Neural crest cell (in vitro differentiated cells): ENCODE results near the gene PCDH9. TPM values are rescaled to one million over a fixed set of nuclear protein-coding genes. Genes with fewer than 3 reads are reported as not detected.

Experiments used
- DNase-seq: peaks from one replicate; pipeline ENCODE4 v3.0.0; 2021; ENCODE audit warnings: low read depth, mixed read lengths, low spot score
- H3K27ac Mint-ChIP-seq: one replicate; pipeline ENCODE4 v1.8.0; 2021; ENCODE audit warnings: mild to moderate bottlenecking, mixed read lengths; ENCODE audit not compliant: unreplicated experiment
- H3K27me3 Mint-ChIP-seq: 2 replicates; pipeline ENCODE4 v1.8.0; 2021; ENCODE audit warnings: low read depth, mild to moderate bottlenecking, mixed read lengths
- H3K36me3 Mint-ChIP-seq: 2 replicates; pipeline ENCODE4 v1.8.0; 2021; ENCODE audit warnings: low read depth, mild to moderate bottlenecking, mixed read lengths
- H3K4me1 Mint-ChIP-seq: 2 replicates; pipeline ENCODE4 v1.8.0; 2021; ENCODE audit warnings: mixed read lengths
- H3K4me3 Mint-ChIP-seq: one replicate; pipeline ENCODE4 v1.8.0; 2021; ENCODE audit warnings: mild to moderate bottlenecking, mixed read lengths
- H3K9me3 Mint-ChIP-seq: 2 replicates; pipeline ENCODE4 v1.8.0; 2021; ENCODE audit warnings: mixed read lengths
- total RNA-seq: library from RNA; stranded (reverse); gene quantifications from 2 replicates; pipeline ENCODE4 v1.2.1, GENCODE V29; 2021
- TF ChIP-seq, protein P1 (sequence below): fragments of 200-600 bp; sonication (generic); conservative IDR thresholded peaks from 2 replicates; pipeline ENCODE4 v1.5.0; 2021; ENCODE audit warnings: antibody characterized with exemption, mild to moderate bottlenecking

Gene PCDH9
- total RNA-seq, 1 donor from 2014 or later = 6.3 TPM

- Mint-ChIP-seq H3K36me3 (no peaks in the 10 kb centered on the region), H3K4me3 (no peak overlapping the region), H3K27ac (no peak overlapping the region), H3K9me3 (no peaks in the 10 kb centered on the region), H3K4me1 (peaks cover 21% of the 10 kb centered on the region), H3K27me3 (no peaks in the 10 kb centered on the region)
- DNase-seq = no peak
- TF ChIP-seq, protein P1, sequence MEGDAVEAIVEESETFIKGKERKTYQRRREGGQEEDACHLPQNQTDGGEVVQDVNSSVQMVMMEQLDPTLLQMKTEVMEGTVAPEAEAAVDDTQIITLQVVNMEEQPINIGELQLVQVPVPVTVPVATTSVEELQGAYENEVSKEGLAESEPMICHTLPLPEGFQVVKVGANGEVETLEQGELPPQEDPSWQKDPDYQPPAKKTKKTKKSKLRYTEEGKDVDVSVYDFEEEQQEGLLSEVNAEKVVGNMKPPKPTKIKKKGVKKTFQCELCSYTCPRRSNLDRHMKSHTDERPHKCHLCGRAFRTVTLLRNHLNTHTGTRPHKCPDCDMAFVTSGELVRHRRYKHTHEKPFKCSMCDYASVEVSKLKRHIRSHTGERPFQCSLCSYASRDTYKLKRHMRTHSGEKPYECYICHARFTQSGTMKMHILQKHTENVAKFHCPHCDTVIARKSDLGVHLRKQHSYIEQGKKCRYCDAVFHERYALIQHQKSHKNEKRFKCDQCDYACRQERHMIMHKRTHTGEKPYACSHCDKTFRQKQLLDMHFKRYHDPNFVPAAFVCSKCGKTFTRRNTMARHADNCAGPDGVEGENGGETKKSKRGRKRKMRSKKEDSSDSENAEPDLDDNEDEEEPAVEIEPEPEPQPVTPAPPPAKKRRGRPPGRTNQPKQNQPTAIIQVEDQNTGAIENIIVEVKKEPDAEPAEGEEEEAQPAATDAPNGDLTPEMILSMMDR = no peak
Observed at GRCh38 chr13:67087527-67087926, 142.6 kb downstream of the PCDH9 start.

- H3K27ac Mint-ChIP-seq = no peak overlapping the region
- DNase-seq = no peak
- H3K36me3 Mint-ChIP-seq = no peaks in the 10 kb centered on the region
- no peaks in the 10 kb centered on the region for H3K9me3 Mint-ChIP-seq
- H3K4me1 Mint-ChIP-seq = peaks cover 27% of the 10 kb centered on the region
- H3K4me3 Mint-ChIP-seq = no peak overlapping the region
- TF ChIP-seq, protein P1 = no peak
- H3K27me3 Mint-ChIP-seq = no peaks in the 10 kb centered on the region
Observed at GRCh38 chr13:67086260-67086659, 143.9 kb downstream of the PCDH9 start.

GRCh38 chr13:67084066-67084465, 146.1 kb downstream of the PCDH9 start:
- no peaks in the 10 kb centered on the region for H3K27me3 Mint-ChIP-seq
- peaks cover 27% of the 10 kb centered on the region for H3K4me1 Mint-ChIP-seq
- H3K4me3 Mint-ChIP-seq = no peak overlapping the region
- no peak overlapping the region for H3K27ac Mint-ChIP-seq
- H3K9me3 Mint-ChIP-seq = no peaks in the 10 kb centered on the region
- no peaks in the 10 kb centered on the region for H3K36me3 Mint-ChIP-seq
- TF ChIP-seq, protein P1 = no peak
- DNase-seq = no peak

DNA sequence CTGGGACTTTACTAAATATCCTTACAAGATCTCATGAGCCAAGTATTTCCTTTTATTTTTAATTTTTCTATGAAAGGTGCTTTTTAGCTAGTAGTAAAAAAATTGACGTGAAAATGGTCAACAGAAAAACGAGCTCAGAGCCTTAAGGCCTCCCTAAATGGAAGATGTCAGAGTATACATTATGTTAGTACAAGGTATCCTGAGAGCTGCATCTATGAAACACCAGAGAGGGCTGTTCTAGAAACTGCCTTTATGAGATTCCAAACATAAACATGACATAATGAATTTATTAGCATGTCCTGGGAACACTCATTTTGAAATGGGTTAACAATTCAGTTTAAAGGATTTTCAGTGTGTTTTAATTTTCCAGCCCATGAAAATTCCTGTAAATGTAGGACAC, 146.6 kb downstream of the PCDH9 start:
- Mint-ChIP-seq H3K9me3 (no peaks in the 10 kb centered on the region), H3K4me1 (peaks cover 27% of the 10 kb centered on the region), H3K27me3 (no peaks in the 10 kb centered on the region), H3K36me3 (no peaks in the 10 kb centered on the region), H3K4me3 (no peak overlapping the region), H3K27ac (no peak overlapping the region)
- no peak for DNase-seq
- TF ChIP-seq, protein P1 = no peak

- no peaks in the 10 kb centered on the region for H3K27me3 Mint-ChIP-seq
- TF ChIP-seq, protein P1 = no peak
- no peak for DNase-seq
- H3K9me3 Mint-ChIP-seq = no peaks in the 10 kb centered on the region
- H3K4me1 Mint-ChIP-seq = peaks cover 22% of the 10 kb centered on the region
- H3K27ac Mint-ChIP-seq = no peak overlapping the region
- H3K36me3 Mint-ChIP-seq = no peaks in the 10 kb centered on the region
- H3K4me3 Mint-ChIP-seq = no peak overlapping the region
Observed at GRCh38 chr13:67080351-67080750, 149.8 kb downstream of the PCDH9 start.

DNA sequence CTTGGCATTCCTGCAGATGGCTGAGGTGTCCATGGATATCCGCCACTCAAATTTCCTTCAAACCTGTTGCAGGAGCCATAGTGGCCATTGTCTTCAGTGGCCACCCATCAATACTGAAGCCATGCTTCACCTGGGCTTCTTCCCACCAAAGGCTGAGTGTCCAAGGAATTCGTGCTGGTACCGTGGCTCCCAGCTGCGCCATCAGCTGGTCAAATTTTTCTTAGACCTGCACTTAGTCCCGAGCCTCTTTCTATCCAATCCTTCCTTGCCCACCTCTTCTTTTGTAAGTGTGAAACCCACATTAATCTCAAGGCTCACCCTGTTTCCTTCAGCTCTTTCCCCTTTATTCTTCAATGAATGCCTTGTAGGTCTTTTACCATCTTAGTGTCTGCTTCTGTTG, 152.1 kb downstream of the PCDH9 start:
- Mint-ChIP-seq H3K27me3 (no peaks in the 10 kb centered on the region), H3K4me1 (peaks cover 14% of the 10 kb centered on the region), H3K4me3 (no peak overlapping the region), H3K9me3 (no peaks in the 10 kb centered on the region), H3K36me3 (no peaks in the 10 kb centered on the region), H3K27ac (no peak overlapping the region)
- TF ChIP-seq, protein P1 = no peak
- DNase-seq = no peak
